ENCODE measurements around the gene DIPK2A. TPM values are rescaled to one million over a fixed set of nuclear protein-coding genes. Genes with fewer than 3 reads are reported as not detected.
A peak's percentile ranks its signal among the peaks of the same experiment; 100 is the strongest.

Gene DIPK2A
- total and polyA plus RNA-seq, 2 of the 13 experiments (the other 11 are each of a cell fraction or from before 2014, with no cell fraction given): 5.8 to 8.0 TPM

GRCh38 chr3:143973259-143974021, 1.8 kb downstream of the DIPK2A start (continued):
- TF ChIP-seq ZNF775 (CRISPR knock-in tag; IDR thresholded peaks at IDR 0.05; ENCODE audit: borderline replicate concordance) (no peak), WIZ (CRISPR knock-in tag; IDR thresholded peaks at IDR 0.05) (no peak), ZNF235 (CRISPR knock-in tag; IDR thresholded peaks at IDR 0.05; ENCODE audit: borderline replicate concordance) (no peak), ZNF891 (CRISPR knock-in tag; IDR thresholded peaks at IDR 0.05) (no peak), IRF2 (CRISPR knock-in tag; IDR thresholded peaks at IDR 0.05) (no peak), TEAD3 (CRISPR knock-in tag; optimal IDR thresholded peaks at IDR 0.05; ENCODE audit: borderline replicate concordance) (peak; percentile 74), FOXP4 (CRISPR knock-in tag; IDR thresholded peaks at IDR 0.05) (peak; percentile 89), MTERF4 (CRISPR knock-in tag; IDR thresholded peaks at IDR 0.05) (no peak), ZNF431 (CRISPR knock-in tag; IDR thresholded peaks at IDR 0.05; ENCODE audit: borderline replicate concordance, low read depth) (no peak), ARID4A (CRISPR knock-in tag; IDR thresholded peaks at IDR 0.05; ENCODE audit: borderline replicate concordance) (peak; percentile 29; the same call in 1 of the 2 replicates), GABPA (IDR thresholded peaks at IDR 0.05; ENCODE audit: low read depth, low read length) (no peak), GABPA (CRISPR knock-in tag; IDR thresholded peaks at IDR 0.05; ENCODE audit: low read depth) (no peak), GABPB1 (CRISPR knock-in tag; IDR thresholded peaks at IDR 0.05) (no peak), ZNF275 (CRISPR knock-in tag; IDR thresholded peaks at IDR 0.05; ENCODE audit: borderline replicate concordance) (no peak), ELK4 (CRISPR knock-in tag; IDR thresholded peaks at IDR 0.05; ENCODE audit: borderline replicate concordance) (no peak), NR2F6 (IDR thresholded peaks at IDR 0.05) (no peak), NR2F6 (CRISPR knock-in tag; IDR thresholded peaks at IDR 0.05) (no peak), HNRNPL (IDR thresholded peaks at IDR 0.05; ENCODE audit: low read depth, low read length) (no peak)

Measured in HepG2 (cell line).